H1 (cell line): ENCODE results near the gene ATP1A1. TPM values are rescaled to one million over a fixed set of nuclear protein-coding genes. Genes with fewer than 3 reads are reported as not detected.

Source experiments
- CTCF ChIA-PET: fragments of 300-600 bp; sonication (Branson Sonifier 250); formaldehyde crosslinking; loops from one replicate; lab custom pipeline; 2021; ENCODE audit not compliant: partially characterized antibody; lab: Charles Lee
- POLR2A ChIA-PET: fragments of 300-600 bp; sonication (Branson Sonifier 250); formaldehyde crosslinking; loops from one replicate; lab custom pipeline; 2021; ENCODE audit warnings: inconsistent platforms; ENCODE audit not compliant: partially characterized antibody; lab: Charles Lee
- DNase-seq, 2 experiments: peaks; one replicate each; pipeline versions ENCODE4 v3.0.0 to v3.0.0-alpha.2; 2010 to 2022; ENCODE audit warnings: low spot score in 2 of 2, low read depth in 1 of 2, mixed read lengths in 1 of 2
- FAIRE-seq: peaks from 2 replicates; lab custom pipeline; 2011; peaks lifted over from hg19 to GRCh38; lab: Jason Lieb, UNC
- H2AFZ ChIP-seq: 2 replicates; pipeline ENCODE4 v1.8.1; 2012; ENCODE audit warnings: low read length, inconsistent platforms
- H2AK5ac ChIP-seq: 2 replicates; pipeline ENCODE4 v1.6.1; 2013; ENCODE audit warnings: low read depth, low read length
- H2BK120ac ChIP-seq: replicated peaks from 2 replicates; pipeline ENCODE3; 2013; ENCODE audit warnings: low read depth, low read length, inconsistent platforms
- H2BK12ac ChIP-seq: 2 replicates; pipeline ENCODE4 v1.6.1; 2013; ENCODE audit warnings: low read depth, low read length
- H2BK15ac ChIP-seq: 2 replicates; pipeline ENCODE4 v1.6.1; 2013; ENCODE audit warnings: low read length
- H2BK20ac ChIP-seq: 2 replicates; pipeline ENCODE4 v1.6.1; 2013; ENCODE audit warnings: low read length
- H2BK5ac ChIP-seq: 2 replicates; pipeline ENCODE4 v1.6.1; 2013; ENCODE audit warnings: low read depth, low read length
- H3K14ac ChIP-seq: 2 replicates; pipeline ENCODE4 v1.6.1; 2013; ENCODE audit warnings: inconsistent platforms; ENCODE audit not compliant: insufficient read length
- H3K18ac ChIP-seq: 2 replicates; pipeline ENCODE4 v1.6.1; 2013; ENCODE audit warnings: low read length; ENCODE audit errors: extremely low read depth
- H3K23ac ChIP-seq: 2 replicates; pipeline ENCODE4 v1.6.1; 2013; ENCODE audit warnings: inconsistent platforms; ENCODE audit not compliant: insufficient read length
- H3K23me2 ChIP-seq: 2 replicates; pipeline ENCODE4 v1.6.1; 2013; ENCODE audit warnings: low read depth, low read length
- H3K27ac ChIP-seq: 2 replicates; pipeline ENCODE4 v1.6.1; 2011; ENCODE audit warnings: low read depth, low read length, inconsistent platforms
- H3K27me3 ChIP-seq, 4 experiments: replicated peaks in 1 of 4; 1 replicate in 1 of 4; 2 replicates in 3 of 4; pipeline versions ENCODE4 v1.6.1 to v1.8.1; 2011 to 2013; ENCODE audit warnings: low read length in 3 of 4, mild to moderate bottlenecking in 3 of 4, inconsistent platforms in 2 of 4, mixed read lengths in 2 of 4, moderate library complexity in 1 of 4; ENCODE audit not compliant: control insufficient read depth in 3 of 4, insufficient read depth in 3 of 4; ENCODE audit errors: extremely low read depth in 1 of 4
- H3K36me3 ChIP-seq, 4 experiments: 2 replicates each; pipeline versions ENCODE4 v1.6.1 to v1.8.1; 2011 to 2013; ENCODE audit warnings: mild to moderate bottlenecking in 4 of 4, low read length in 3 of 4, moderate library complexity in 2 of 4, control low read depth in 1 of 4, inconsistent platforms in 1 of 4; ENCODE audit not compliant: insufficient read depth in 4 of 4, control insufficient read depth in 2 of 4
- H3K4ac ChIP-seq: replicated peaks from 2 replicates; pipeline ENCODE3; 2013; ENCODE audit warnings: low read length, low read depth, mixed read lengths, inconsistent platforms; ENCODE audit not compliant: insufficient read length
- H3K4me1 ChIP-seq, 4 experiments: replicated peaks in 1 of 4; 1 replicate in 1 of 4; 2 replicates in 3 of 4; pipeline versions ENCODE4 v1.6.1 to v1.8.1; 2011 to 2013; ENCODE audit warnings: low read length in 3 of 4, inconsistent platforms in 2 of 4, mixed read lengths in 1 of 4; ENCODE audit not compliant: insufficient read depth in 4 of 4, control insufficient read depth in 3 of 4
- H3K4me2 ChIP-seq, 2 experiments: 2 replicates each; pipeline versions ENCODE4 v1.6.1 to v1.8.1; 2011 to 2013; ENCODE audit warnings: low read depth in 2 of 2, low read length in 2 of 2, control low read depth in 1 of 2, inconsistent platforms in 1 of 2, mild to moderate bottlenecking in 1 of 2; ENCODE audit not compliant: insufficient read depth in 1 of 2
- H3K4me3 ChIP-seq, 4 experiments: fragments of 200-600, 300-600 bp in 1 of 4; sonication (generic), shearing (Covaris generic), sonication (Bioruptor Twin) in 1 of 4; 2 replicates each; pipeline versions ENCODE4 v1.5.1 to v1.8.1; 2011 to 2016; ENCODE audit warnings: low read length in 4 of 4, low read depth in 3 of 4, control low read depth in 2 of 4, inconsistent platforms in 2 of 4, mild to moderate bottlenecking in 2 of 4, mixed read lengths in 1 of 4, moderate library complexity in 1 of 4; ENCODE audit not compliant: insufficient read depth in 2 of 4; ENCODE audit errors: extremely low read depth in 1 of 4
- H3K56ac ChIP-seq: replicated peaks from 2 replicates; pipeline ENCODE3; 2013; ENCODE audit warnings: low read depth, mild to moderate bottlenecking, mixed read lengths, low read length, inconsistent platforms; ENCODE audit not compliant: insufficient read length
- H3K79me1 ChIP-seq: 2 replicates; pipeline ENCODE4 v1.6.1; 2013; ENCODE audit warnings: low read depth, low read length, control low read depth
- H3K79me2 ChIP-seq, 2 experiments: 2 replicates each; pipeline versions ENCODE4 v1.6.1 to v1.8.1; 2012 to 2013; ENCODE audit warnings: low read length in 2 of 2, mild to moderate bottlenecking in 2 of 2, inconsistent platforms in 1 of 2; ENCODE audit not compliant: insufficient read depth in 2 of 2, control insufficient read depth in 1 of 2
- H3K9ac ChIP-seq, 4 experiments: replicated peaks in 1 of 4; 1 replicate in 1 of 4; 2 replicates in 3 of 4; pipeline versions ENCODE4 v1.6.1 to v1.8.1; 2011 to 2013; ENCODE audit warnings: low read depth in 3 of 4, low read length in 3 of 4, control low read depth in 2 of 4, mild to moderate bottlenecking in 2 of 4, moderate library complexity in 2 of 4, inconsistent platforms in 1 of 4; ENCODE audit errors: extremely low read depth in 1 of 4
- H3K9me3 ChIP-seq, 2 experiments: 2 replicates each; pipeline versions ENCODE4 v1.6.1 to v1.8.1; 2012 to 2013; ENCODE audit warnings: mild to moderate bottlenecking in 2 of 2, moderate library complexity in 2 of 2, control low read depth in 1 of 2, inconsistent platforms in 1 of 2, low read depth in 1 of 2, low read length in 1 of 2, mixed read lengths in 1 of 2; ENCODE audit not compliant: insufficient read depth in 2 of 2
- H4K20me1 ChIP-seq, 2 experiments: replicated peaks in 1 of 2; 2 replicates each; pipeline versions ENCODE3 to v1.8.1; 2011 to 2013; ENCODE audit warnings: inconsistent platforms in 2 of 2, low read length in 2 of 2, mild to moderate bottlenecking in 1 of 2; ENCODE audit not compliant: insufficient read depth in 2 of 2, control insufficient read depth in 1 of 2
- H4K5ac ChIP-seq: 2 replicates; pipeline ENCODE4 v1.6.1; 2013; ENCODE audit warnings: low read length, low read depth, mixed read lengths, inconsistent platforms; ENCODE audit not compliant: insufficient read length
- H4K8ac ChIP-seq: 2 replicates; pipeline ENCODE4 v1.8.0; 2013; ENCODE audit warnings: mild to moderate bottlenecking, moderate library complexity, low read length, inconsistent platforms; ENCODE audit not compliant: insufficient read depth; ENCODE audit errors: extremely low read depth
- H4K91ac ChIP-seq: replicated peaks from 2 replicates; pipeline ENCODE3; 2013; ENCODE audit warnings: low read length, mixed read lengths, inconsistent platforms; ENCODE audit not compliant: insufficient read length
- EP300 ChIP-seq, 2 experiments: IDR thresholded peaks; 1 replicate in 1 of 2; 2 replicates in 1 of 2; pipeline ENCODE4 v1.6.1; 2011 to 2012; ENCODE audit warnings: low read depth in 2 of 2, low read length in 2 of 2, mild to moderate bottlenecking in 2 of 2, borderline replicate concordance in 1 of 2, inconsistent platforms in 1 of 2, moderate library complexity in 1 of 2
- RXRA ChIP-seq: IDR thresholded peaks from 2 replicates; pipeline ENCODE4 v1.6.1; 2011; ENCODE audit warnings: low read depth, mild to moderate bottlenecking, low read length, moderate library complexity; ENCODE audit not compliant: insufficient read depth
- WGBS, 2 experiments: shearing (Covaris generic) in 1 of 2; methylation state at CpG; one replicate each; pipeline versions ENCODE4 v1.1.6 to v1.1.7; 2013 to 2015; ENCODE audit warnings: low lambda C conversion rate in 2 of 2, mixed read lengths in 2 of 2, inconsistent platforms in 1 of 2, low coverage in 1 of 2, missing lambda C conversion rate in 1 of 2; ENCODE audit not compliant: insufficient replicate concordance in 2 of 2, insufficient coverage in 1 of 2, insufficient read length in 1 of 2; ENCODE audit errors: extremely low coverage in 1 of 2, missing lambda C conversion rate in 1 of 2; 5-methylcytosine and 5-hydroxymethylcytosine counted together
- polyA plus RNA-seq, 7 experiments: library from polyadenylated mRNA; depleted of rRNA in 3 of 7; stranded (reverse) in 5 of 7; unstranded in 2 of 7; fragments of >200 nt in 5 of 7; fragments of 200-250 nt in 2 of 7; gene quantifications; 1 replicate in 5 of 7; 2 replicates in 1 of 7; 4 replicates in 1 of 7; pipeline versions ENCODE4 v1.2.1 to v1.2.3, GENCODE V29; 2011 to 2013; ENCODE audit warnings: missing spikeins in 2 of 7, mixed read lengths in 2 of 7
- total RNA-seq: library from RNA; stranded (reverse); fragmentation: NEBNext Ultra II Directional; extraction: Animal tissue kit (Norgen Biotek cat#: 25700); gene quantifications from 2 replicates; pipeline ENCODE4 v1.2.1, GENCODE V29; 2021

The ATP1A1 gene
- total and polyA plus RNA-seq, 2 of the 8 experiments (the other 6 are each of a cell fraction or from before 2014, with no cell fraction given), result 222 to 325 TPM

GRCh38 chr1:116330342-116330652 lies 42.7 kb upstream of the ATP1A1 start:
- no peak overlapping the region for H3K4me2 ChIP-seq
- no peak for FAIRE-seq

More at GRCh38 chr1:116330342-116330652, 42.7 kb upstream of the ATP1A1 start:
- Histone ChIP-seq H4K8ac (no peak overlapping the region), H2BK120ac (no peak overlapping the region), H2BK20ac (no peak overlapping the region), H4K91ac (no peak overlapping the region), H3K9me3 (no peaks in the 10 kb centered on the region), H2AK5ac (no peak overlapping the region), H3K4me3 (no peak overlapping the region), H3K23me2 (no peaks in the 10 kb centered on the region), H2BK5ac (no peak overlapping the region), H2AFZ (no peak overlapping the region), H3K14ac (no peak overlapping the region), H3K27ac (no peak overlapping the region), H2BK15ac (no peak overlapping the region), H4K5ac (no peak overlapping the region), H3K4me1 (peaks cover 0 to 6% (median 1%) of the 10 kb centered on the region in 4 experiments; a peak in 1 of 7 replicates), H3K18ac (no peak overlapping the region), H3K56ac (no peak overlapping the region), H3K4ac (no peak overlapping the region), H4K20me1 (no peaks in the 10 kb centered on the region), H3K79me2 (no peaks in the 10 kb centered on the region), H3K36me3 (no peaks in the 10 kb centered on the region), H2BK12ac (no peak overlapping the region), H3K27me3 (no peaks in the 10 kb centered on the region), H3K23ac (no peak overlapping the region), H3K9ac (no peak overlapping the region; a peak in 1 of 7 replicates), H3K79me1 (no peaks in the 10 kb centered on the region)
- TF ChIP-seq EP300 (IDR thresholded peaks at IDR 0.05; ENCODE audit: borderline replicate concordance in 1 of 2, low read depth in 2 of 2, low read length in 2 of 2) (no peak), RXRA (no peak)
- 75% methylated on average over 4 of the region's 4 CpGs; no CpG with 5 or more reads in 1 of the 2 experiments for WGBS, 2 experiments
- DNase-seq, result no peak
- ChIA-PET CTCF (no interaction called here), POLR2A (no interaction called here)
